ENCODE results near the gene HLA-B. TPM values are rescaled to one million over a fixed set of nuclear protein-coding genes. Genes with fewer than 3 reads are reported as not detected.
"Not testable (repeated sequence)": the region's sequence is repeated elsewhere in the genome, so short reads cannot be mapped to it uniquely, and the experiment has no call there.

HLA-B gene
- 1,000 to 10,000 TPM in 1 of 6 experiments, 100 to 1,000 TPM in 5; 232 to 1,122 (median 585) TPM for total RNA-seq
- long read RNA-seq, transcript HLA-B-249 (8 exons, 1,547 nt), result major isoform, 51 of 59 reads
- long read RNA-seq, partial matches to known transcripts, result 6 of 59 reads
- long read RNA-seq, other reads (novel, unspliced or antisense), result 2 of 59 reads

DNA sequence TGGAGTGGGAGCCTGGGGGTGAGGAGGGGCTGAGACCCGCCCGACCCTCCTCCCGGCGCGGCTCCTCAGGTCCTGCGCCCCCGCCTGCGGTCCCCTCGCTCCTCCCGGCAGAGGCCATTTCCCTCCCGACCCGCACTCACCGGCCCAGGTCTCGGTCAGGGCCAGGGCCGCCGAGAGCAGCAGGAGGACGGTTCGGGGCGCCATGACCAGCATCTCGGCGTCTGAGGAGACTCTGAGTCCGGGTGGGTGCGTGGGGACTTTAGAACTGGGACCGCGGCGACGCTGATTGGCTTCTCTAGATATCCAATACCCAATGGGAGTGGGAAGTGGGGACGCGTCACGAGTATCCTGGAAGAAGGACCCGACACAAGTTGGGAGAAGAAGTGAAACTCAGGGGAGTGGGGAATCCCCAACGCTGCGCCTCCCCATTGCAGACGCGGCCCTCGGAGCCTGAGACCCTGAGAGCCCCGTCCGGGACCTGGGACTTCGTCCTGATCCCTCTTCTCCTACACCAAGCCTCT lies at the start of gene HLA-B:
TSS of gene HLA-B (minus strand) at position 234 of the 521 bp plus-strand sequence. CDS start at position 213, 21 bp downstream.
- DNase-seq (peak; percentile 77 to 84 (median 83)), ATAC-seq (peak; percentile 91 to 96 (median 95))
- WGBS (ENCODE audit: insufficient coverage, low coverage, low lambda C conversion rate, missing lambda C conversion rate), result 0% methylated on average over 10 of the region's 39 CpGs
- H3K9me3 ChIP-seq, result no peaks in the 10 kb centered on the region
- intact Hi-C loops (cut with DNase I), result loop anchor here in 1 of 2 donors (10.0 kb wide), 1 partner anchor 72 kb away; no protein-coding TSS in a partner anchor
- H3K27me3 ChIP-seq, result no peaks in the 10 kb centered on the region
- peak within 1 kb of the TSS; percentile 40 to 55 (median 49) for H3K4me3 ChIP-seq
- peak within 1 kb of the TSS; percentile 60 to 88 (median 80) for H3K27ac ChIP-seq
- no peaks in the 10 kb centered on the region for H3K4me1 ChIP-seq
- peaks cover 0 to 2% (median 0%) of the 10 kb centered on the region in 4 donors for H3K36me3 ChIP-seq
- TF ChIP-seq, protein P1, sequence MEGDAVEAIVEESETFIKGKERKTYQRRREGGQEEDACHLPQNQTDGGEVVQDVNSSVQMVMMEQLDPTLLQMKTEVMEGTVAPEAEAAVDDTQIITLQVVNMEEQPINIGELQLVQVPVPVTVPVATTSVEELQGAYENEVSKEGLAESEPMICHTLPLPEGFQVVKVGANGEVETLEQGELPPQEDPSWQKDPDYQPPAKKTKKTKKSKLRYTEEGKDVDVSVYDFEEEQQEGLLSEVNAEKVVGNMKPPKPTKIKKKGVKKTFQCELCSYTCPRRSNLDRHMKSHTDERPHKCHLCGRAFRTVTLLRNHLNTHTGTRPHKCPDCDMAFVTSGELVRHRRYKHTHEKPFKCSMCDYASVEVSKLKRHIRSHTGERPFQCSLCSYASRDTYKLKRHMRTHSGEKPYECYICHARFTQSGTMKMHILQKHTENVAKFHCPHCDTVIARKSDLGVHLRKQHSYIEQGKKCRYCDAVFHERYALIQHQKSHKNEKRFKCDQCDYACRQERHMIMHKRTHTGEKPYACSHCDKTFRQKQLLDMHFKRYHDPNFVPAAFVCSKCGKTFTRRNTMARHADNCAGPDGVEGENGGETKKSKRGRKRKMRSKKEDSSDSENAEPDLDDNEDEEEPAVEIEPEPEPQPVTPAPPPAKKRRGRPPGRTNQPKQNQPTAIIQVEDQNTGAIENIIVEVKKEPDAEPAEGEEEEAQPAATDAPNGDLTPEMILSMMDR (IDR thresholded peaks at IDR 0.05), result no peak
- TF ChIP-seq POLR2A (IDR thresholded peaks at IDR 0.05), result peak; percentile 86

DNA sequence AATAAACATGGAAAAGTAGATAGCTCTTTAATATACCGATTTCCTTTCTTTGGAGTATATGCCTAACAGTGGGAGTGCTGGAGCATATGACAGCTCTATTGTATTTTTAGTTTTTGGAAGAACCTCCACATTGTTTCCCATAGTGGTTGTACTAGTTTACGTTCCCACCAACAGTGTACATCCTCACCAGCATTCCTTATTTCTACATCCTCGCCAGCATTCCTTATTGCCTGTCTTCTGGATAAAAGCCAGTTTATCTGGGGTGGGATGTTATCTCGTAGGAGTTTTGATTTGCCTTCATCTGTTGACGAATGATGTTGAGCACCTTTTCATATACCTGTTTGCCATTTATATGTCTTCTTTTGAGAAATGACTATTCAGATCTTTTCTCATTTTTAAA lies 49.0 kb upstream of the HLA-B start:
- intact Hi-C loops (cut with DNase I), result no loop called here
- Histone ChIP-seq H3K27ac (no peak overlapping the region), H3K4me1 (peaks cover 0 to 28% (median 14%) of the 10 kb centered on the region in 4 donors), H3K27me3 (no peaks in the 10 kb centered on the region), H3K4me3 (no peak overlapping the region), H3K36me3 (peaks cover 0 to 1% (median under 1%) of the 10 kb centered on the region in 4 donors), H3K9me3 (no peaks in the 10 kb centered on the region)
- TF ChIP-seq, protein P1 (IDR thresholded peaks at IDR 0.05), result no peak
- TF ChIP-seq POLR2A (IDR thresholded peaks at IDR 0.05), result no peak
- WGBS (ENCODE audit: insufficient coverage, low coverage, low lambda C conversion rate, missing lambda C conversion rate), result 61% methylated on average over 5 of the region's 5 CpGs
- ATAC-seq (no peak), DNase-seq (no peak)

DNA sequence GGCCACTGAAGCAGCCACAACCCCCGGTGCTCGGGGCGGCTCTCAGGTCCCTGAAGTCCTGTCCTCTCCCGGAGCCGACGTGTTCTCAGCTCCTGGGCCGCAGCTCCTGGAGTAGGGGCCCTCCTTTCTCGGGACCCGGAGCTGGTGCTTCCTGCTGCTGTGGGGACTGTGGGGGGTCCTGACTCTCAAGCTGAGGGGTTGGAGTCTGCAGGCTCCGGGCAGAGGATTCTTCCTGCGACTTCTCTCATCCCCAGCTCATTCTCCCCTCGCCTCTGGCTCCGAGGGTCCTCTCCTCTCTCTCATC lies 47.0 kb upstream of the HLA-B start:
- intact Hi-C loops (cut with DNase I); H3K9me3 ChIP-seq; H3K36me3 ChIP-seq; ATAC-seq; H3K27me3 ChIP-seq: not testable (repeated sequence)
- DNase-seq, result peak in 1 of 3 donors; percentile 61
- Histone ChIP-seq H3K27ac (peak overlapping the region in 1 of 3 donors; percentile 83), H3K4me3 (peak overlapping the region; percentile 62 to 71 (median 63)), H3K4me1 (peaks cover 0 to 31% (median 15%) of the 10 kb centered on the region in 4 donors)
- 15% methylated on average over 7 of the region's 13 CpGs for WGBS (ENCODE audit: insufficient coverage, low coverage, low lambda C conversion rate, missing lambda C conversion rate)

DNA sequence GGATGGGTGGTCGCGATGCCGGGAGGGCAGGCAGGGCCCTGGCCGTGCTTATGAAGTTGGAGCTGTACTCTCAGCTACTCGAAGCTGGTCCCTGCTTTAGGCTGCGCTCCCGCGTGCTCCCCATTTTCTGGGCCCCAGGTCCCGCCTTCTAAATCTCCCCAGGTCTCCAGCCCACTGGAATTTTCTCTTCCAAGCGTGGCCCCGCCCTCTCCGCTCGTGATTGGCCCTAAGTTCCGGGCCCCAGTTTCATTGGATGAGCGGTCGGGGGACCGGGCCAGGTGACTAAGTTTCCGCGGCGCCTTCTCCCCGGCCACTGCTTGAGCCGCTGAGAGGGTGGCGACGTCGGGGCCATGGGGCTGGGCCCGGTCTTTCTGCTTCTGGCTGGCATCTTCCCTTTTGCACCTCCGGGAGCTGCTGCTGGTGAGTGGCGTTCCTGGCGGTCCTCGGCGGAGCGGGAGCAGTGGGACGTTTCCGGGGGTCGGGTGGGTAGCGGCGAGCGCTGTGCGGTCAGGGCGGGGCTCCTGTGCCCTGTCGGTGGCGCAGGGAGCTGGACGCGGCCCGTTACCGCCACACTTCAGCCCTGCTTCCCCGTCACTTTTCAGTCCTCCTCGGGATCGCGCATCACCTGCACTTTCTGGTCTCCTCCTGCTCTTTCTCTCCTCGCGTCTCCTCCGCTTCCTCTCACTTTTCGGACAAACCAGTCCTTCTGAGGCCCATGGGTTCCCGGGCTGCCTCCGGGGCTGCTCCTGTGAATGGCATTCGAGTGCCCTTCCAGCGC lies 46.5 kb upstream of the HLA-B start, which contains the start of gene MICA:
TSS of gene MICA (plus strand) at position 313 of the 778 bp plus-strand sequence. CDS start at position 351, 38 bp downstream.
- intact Hi-C loops (cut with DNase I), result no loop called here
- Histone ChIP-seq H3K4me1 (peaks cover 0 to 35% (median 15%) of the 10 kb centered on the region in 4 donors), H3K9me3 (no peaks in the 10 kb centered on the region), H3K27ac (peak within 1 kb of the TSS; percentile 58 to 83 (median 64)), H3K36me3 (no peaks in the 10 kb centered on the region), H3K27me3 (no peaks in the 10 kb centered on the region), H3K4me3 (peak within 1 kb of the TSS; percentile 62 to 71 (median 63))
- DNase-seq, result peak; percentile 88 to 93 (median 91)
- WGBS (ENCODE audit: insufficient coverage, low coverage, low lambda C conversion rate, missing lambda C conversion rate), result under 1% methylated on average over 38 of the region's 58 CpGs
- peak; percentile 58 for TF ChIP-seq POLR2A (IDR thresholded peaks at IDR 0.05)
- TF ChIP-seq, protein P1 (IDR thresholded peaks at IDR 0.05), result peak in 1 of 4 donors; percentile 20
- ATAC-seq, result peak; percentile 69 to 84 (median 76)

All from right lobe of liver (tissue), 6 donors.